ENCODE data around the gene SORCS2.

Gene SORCS2

DNA sequence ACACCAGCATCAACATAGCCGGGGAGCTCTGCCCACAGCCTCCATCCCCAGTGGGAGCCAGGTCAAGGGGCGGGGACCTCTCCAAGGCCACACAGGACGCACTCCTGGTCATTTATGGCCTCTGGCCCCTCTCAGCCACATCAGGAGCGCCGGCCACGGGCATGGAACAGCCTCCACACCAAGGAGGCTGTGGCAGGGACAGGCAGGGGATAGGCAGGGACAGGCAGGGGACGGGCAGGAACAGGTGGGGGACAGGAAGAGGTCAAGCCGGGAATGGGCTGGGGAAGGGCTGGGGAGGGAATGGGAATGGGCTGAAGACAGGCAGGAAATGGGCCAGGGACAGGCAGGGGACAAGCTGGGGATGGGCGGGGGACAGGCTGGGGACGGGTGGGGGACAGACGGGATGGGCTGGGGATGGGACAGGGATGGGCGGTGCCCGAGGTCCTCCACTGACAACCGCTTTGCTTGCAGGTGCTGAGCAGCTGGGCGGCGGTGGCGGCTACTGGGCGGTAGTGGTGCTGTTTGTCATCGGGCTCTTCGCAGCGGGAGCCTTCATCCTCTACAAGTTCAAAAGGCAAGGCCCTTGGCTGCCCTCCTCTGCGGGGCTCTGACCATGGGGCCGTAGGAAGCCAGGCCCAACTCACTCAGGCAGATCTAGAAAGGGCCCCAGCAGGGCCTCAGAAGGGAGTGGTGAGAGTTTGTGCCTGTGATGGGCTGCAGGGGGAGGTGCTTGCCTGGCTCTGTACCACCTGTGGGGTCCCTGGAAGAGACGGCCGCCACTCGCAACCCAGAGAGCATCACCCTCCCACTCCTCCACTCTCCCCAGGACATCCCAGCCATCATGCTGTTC, 541.7 kb downstream of the SORCS2 start:
- Histone ChIP-seq H3K4me1 (ENCODE audit: control extremely low read depth in 1 of 4, control insufficient read depth in 4 of 4, insufficient read depth in 4 of 4, low read length in 3 of 4) (no peaks in the 10 kb centered on the region), H3K27ac (ENCODE audit: insufficient read depth in 1 of 2, low read depth in 1 of 2, low read length in 2 of 2, poor library complexity in 1 of 2, severe bottlenecking in 2 of 2) (no peak overlapping the region), H3K36me3 (ENCODE audit: control insufficient read depth in 4 of 4, insufficient read depth in 4 of 4, low read length in 3 of 4) (no peaks in the 10 kb centered on the region), H3K9me3 (ENCODE audit: control extremely low read depth in 1 of 5, control insufficient read depth in 4 of 5, insufficient read depth in 2 of 5, low read depth in 1 of 5, low read length in 4 of 5) (peaks cover 0 to 4% (median 0%) of the 10 kb centered on the region in 5 experiments), H3K27me3 (replicated peaks in 2 of 5; ENCODE audit: control insufficient read depth in 4 of 5, insufficient read depth in 5 of 5, low read length in 4 of 5) (peaks cover 0 to 38% (median 4%) of the 10 kb centered on the region in 5 experiments), H3K4me3 (ENCODE audit: control insufficient read depth in 1 of 7, extremely low read depth in 1 of 7, insufficient read depth in 4 of 7, low read depth in 2 of 7, low read length in 6 of 7) (no peak overlapping the region)
- ChIA-PET CTCF (no interaction called here), POLR2A (no interaction called here)
- DNase-seq: no peak
- 64% methylated on average over 24 of the region's 26 CpGs for WGBS (ENCODE audit: insufficient coverage)

DNA sequence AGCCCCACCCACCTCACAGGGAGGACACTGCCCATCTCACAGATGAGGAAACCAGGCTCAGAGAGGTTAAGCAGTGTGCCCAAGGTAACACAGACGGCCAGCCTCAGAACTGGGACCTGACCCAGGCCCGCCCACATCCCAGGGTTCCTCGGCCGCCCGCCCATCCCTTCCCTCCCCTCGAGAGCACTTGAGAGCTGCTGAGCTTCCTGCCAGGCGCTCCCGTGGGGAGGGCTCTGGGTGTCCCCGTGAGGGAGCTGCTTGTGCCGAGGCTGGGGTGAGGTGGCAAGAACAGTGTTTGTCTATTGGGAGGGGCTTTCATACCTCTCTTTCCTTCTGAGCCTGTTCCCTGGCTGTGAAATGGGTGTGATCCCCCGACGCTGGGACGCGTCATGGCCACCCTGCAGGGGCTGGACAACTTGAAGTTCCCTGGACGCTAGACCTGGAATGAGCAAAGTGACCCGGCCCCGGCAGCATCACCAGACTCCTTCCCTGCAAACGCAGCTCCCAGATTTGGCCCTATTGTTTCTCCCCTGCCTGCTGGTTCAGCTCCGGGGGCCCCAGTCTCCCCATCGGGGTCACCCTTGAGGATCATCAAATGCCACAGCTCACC, 542.4 kb downstream of the SORCS2 start:
- peaks cover 0 to 38% (median 4%) of the 10 kb centered on the region in 5 experiments for H3K27me3 ChIP-seq (replicated peaks in 2 of 5; ENCODE audit: control insufficient read depth in 4 of 5, insufficient read depth in 5 of 5, low read length in 4 of 5)
- POLR2A ChIA-PET: no interaction called here
- CTCF ChIA-PET: no interaction called here

DNA sequence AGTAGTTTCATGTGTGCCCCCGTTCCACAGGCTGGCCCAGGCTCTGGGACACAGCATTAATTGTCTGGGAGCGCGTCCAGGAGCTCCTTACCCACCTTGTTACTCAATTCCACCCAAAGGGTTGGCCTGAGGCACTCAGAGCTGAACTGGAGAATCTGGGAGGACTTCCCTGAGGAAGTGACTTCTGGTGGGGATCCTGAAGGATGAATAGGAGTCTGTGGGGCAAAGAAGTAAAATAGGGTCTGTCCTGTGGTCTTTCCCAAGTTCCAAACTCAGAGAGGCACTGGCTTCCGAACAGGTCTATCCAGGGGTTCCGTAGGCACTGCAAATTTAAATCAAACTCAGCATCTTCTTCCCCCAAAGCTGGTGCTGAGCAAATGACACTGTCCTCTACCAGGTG, 543.1 kb downstream of the SORCS2 start:
- CTCF ChIA-PET: no interaction called here
- Histone ChIP-seq H3K36me3 (ENCODE audit: control insufficient read depth in 4 of 4, insufficient read depth in 4 of 4, low read length in 3 of 4) (no peaks in the 10 kb centered on the region), H3K27ac (ENCODE audit: insufficient read depth in 1 of 2, low read depth in 1 of 2, low read length in 2 of 2, poor library complexity in 1 of 2, severe bottlenecking in 2 of 2) (no peak overlapping the region), H3K9me3 (ENCODE audit: control extremely low read depth in 1 of 5, control insufficient read depth in 4 of 5, insufficient read depth in 2 of 5, low read depth in 1 of 5, low read length in 4 of 5) (peaks cover 0 to 4% (median 0%) of the 10 kb centered on the region in 5 experiments), H3K4me1 (ENCODE audit: control extremely low read depth in 1 of 4, control insufficient read depth in 4 of 4, insufficient read depth in 4 of 4, low read length in 3 of 4) (no peaks in the 10 kb centered on the region), H3K27me3 (replicated peaks in 2 of 5; ENCODE audit: control insufficient read depth in 4 of 5, insufficient read depth in 5 of 5, low read length in 4 of 5) (peaks cover 0 to 33% (median 4%) of the 10 kb centered on the region in 5 experiments), H3K4me3 (ENCODE audit: control insufficient read depth in 1 of 7, extremely low read depth in 1 of 7, insufficient read depth in 4 of 7, low read depth in 2 of 7, low read length in 6 of 7) (no peak overlapping the region)
- 94% methylated on average over 2 of the region's 5 CpGs for WGBS (ENCODE audit: insufficient coverage)
- POLR2A ChIA-PET: interaction anchor here (0.6 kb wide), 1 partner anchor 14 kb away, joined by 3 read pairs; no protein-coding TSS in a partner anchor
- no peak for DNase-seq

More for the DNA sequence above, 542.4 kb downstream of the SORCS2 start:
- no peak for DNase-seq
- H3K4me1 ChIP-seq (ENCODE audit: control extremely low read depth in 1 of 4, control insufficient read depth in 4 of 4, insufficient read depth in 4 of 4, low read length in 3 of 4): no peaks in the 10 kb centered on the region
- no peak overlapping the region for H3K4me3 ChIP-seq (ENCODE audit: control insufficient read depth in 1 of 7, extremely low read depth in 1 of 7, insufficient read depth in 4 of 7, low read depth in 2 of 7, low read length in 6 of 7)
- H3K9me3 ChIP-seq (ENCODE audit: control extremely low read depth in 1 of 5, control insufficient read depth in 4 of 5, insufficient read depth in 2 of 5, low read depth in 1 of 5, low read length in 4 of 5): peaks cover 0 to 4% (median 0%) of the 10 kb centered on the region in 5 experiments
- no peaks in the 10 kb centered on the region for H3K36me3 ChIP-seq (ENCODE audit: control insufficient read depth in 4 of 4, insufficient read depth in 4 of 4, low read length in 3 of 4)
- 81% methylated on average over 11 of the region's 20 CpGs for WGBS (ENCODE audit: insufficient coverage)
- H3K27ac ChIP-seq (ENCODE audit: insufficient read depth in 1 of 2, low read depth in 1 of 2, low read length in 2 of 2, poor library complexity in 1 of 2, severe bottlenecking in 2 of 2): no peak overlapping the region

DNA sequence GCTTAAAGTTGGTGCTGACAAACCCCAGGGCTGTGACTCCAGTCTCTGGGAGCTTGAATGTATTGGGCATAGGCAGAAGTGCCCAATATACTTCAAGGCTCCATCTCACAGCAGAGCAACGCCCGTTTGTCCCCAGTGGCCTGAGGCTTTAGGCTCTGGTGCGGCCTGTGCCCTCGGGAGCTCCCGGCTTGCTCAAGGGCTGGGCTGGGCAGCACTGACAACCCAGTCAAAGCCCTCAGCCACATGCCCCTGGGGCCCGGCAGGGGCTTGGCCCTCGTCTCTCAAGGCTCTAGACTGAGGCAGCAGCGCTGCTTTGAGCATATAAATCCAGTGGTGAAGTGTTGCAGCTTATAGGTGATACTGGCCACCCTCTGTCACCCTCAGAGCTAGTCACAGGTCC, 543.6 kb downstream of the SORCS2 start:
- no peaks in the 10 kb centered on the region for H3K4me1 ChIP-seq (ENCODE audit: control extremely low read depth in 1 of 4, control insufficient read depth in 4 of 4, insufficient read depth in 4 of 4, low read length in 3 of 4)
- peaks cover 0 to 34% (median 3%) of the 10 kb centered on the region in 5 experiments for H3K27me3 ChIP-seq (replicated peaks in 2 of 5; ENCODE audit: control insufficient read depth in 4 of 5, insufficient read depth in 5 of 5, low read length in 4 of 5)
- H3K27ac ChIP-seq (ENCODE audit: insufficient read depth in 1 of 2, low read depth in 1 of 2, low read length in 2 of 2, poor library complexity in 1 of 2, severe bottlenecking in 2 of 2): no peak overlapping the region
- WGBS (ENCODE audit: insufficient coverage): 87% methylated on average over 5 of the region's 8 CpGs
- ChIA-PET CTCF (no interaction called here), POLR2A (interaction anchor here (0.6 kb wide), 2 partner anchors 13 to 155 kb away, joined by 3 read pairs; no protein-coding TSS in a partner anchor)
- no peak for DNase-seq
- H3K9me3 ChIP-seq (ENCODE audit: control extremely low read depth in 1 of 5, control insufficient read depth in 4 of 5, insufficient read depth in 2 of 5, low read depth in 1 of 5, low read length in 4 of 5): peaks cover 0 to 4% (median 0%) of the 10 kb centered on the region in 5 experiments
- no peak overlapping the region for H3K4me3 ChIP-seq (ENCODE audit: control insufficient read depth in 1 of 7, extremely low read depth in 1 of 7, insufficient read depth in 4 of 7, low read depth in 2 of 7, low read length in 6 of 7)
- no peaks in the 10 kb centered on the region for H3K36me3 ChIP-seq (ENCODE audit: control insufficient read depth in 4 of 4, insufficient read depth in 4 of 4, low read length in 3 of 4)

DNA sequence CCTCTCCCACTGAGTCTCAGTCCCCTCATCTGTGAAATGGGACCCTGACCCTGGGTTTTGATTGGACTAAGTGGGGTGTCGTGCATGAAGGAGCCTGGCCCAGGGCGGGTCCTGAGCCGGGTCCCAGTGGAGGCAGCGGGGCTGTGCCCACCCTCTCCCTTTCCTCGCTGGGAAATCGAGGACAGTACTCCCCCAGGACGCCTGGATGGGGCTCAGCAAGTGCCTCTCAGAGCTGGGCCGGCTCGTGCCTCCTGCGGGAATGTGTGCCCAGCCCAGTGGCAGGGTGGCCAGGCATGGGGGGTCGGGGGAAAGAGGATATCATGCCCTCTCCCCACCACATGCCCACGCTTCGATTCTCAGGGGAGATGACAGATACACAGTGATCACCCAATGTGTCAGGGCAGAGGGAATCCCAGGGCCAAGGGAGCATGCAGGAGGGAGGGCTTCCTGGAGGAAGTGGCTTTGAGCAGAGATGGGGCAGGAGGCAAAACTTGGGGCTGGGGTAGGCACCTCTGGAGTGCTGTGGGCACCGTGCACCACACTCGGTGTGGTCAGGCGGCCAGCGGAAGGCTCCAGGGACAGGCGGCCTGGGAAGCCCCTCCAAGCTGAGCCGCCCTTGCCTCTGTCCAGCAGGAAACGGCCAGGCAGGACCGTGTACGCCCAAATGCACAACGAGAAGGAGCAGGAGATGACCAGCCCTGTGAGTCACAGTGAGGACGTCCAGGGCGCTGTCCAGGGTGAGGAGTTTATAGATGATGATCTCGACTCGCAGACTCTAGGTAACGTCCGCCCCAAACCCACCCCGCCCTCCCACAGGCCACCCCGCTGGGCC, 544.3 kb downstream of the SORCS2 start:
- no peak overlapping the region for H3K27ac ChIP-seq (ENCODE audit: insufficient read depth in 1 of 2, low read depth in 1 of 2, low read length in 2 of 2, poor library complexity in 1 of 2, severe bottlenecking in 2 of 2)
- no peaks in the 10 kb centered on the region for H3K4me1 ChIP-seq (ENCODE audit: control extremely low read depth in 1 of 4, control insufficient read depth in 4 of 4, insufficient read depth in 4 of 4, low read length in 3 of 4)
- H3K4me3 ChIP-seq (ENCODE audit: control insufficient read depth in 1 of 7, extremely low read depth in 1 of 7, insufficient read depth in 4 of 7, low read depth in 2 of 7, low read length in 6 of 7): no peak overlapping the region
- ChIA-PET POLR2A (interaction anchor here (0.6 kb wide), 1 partner anchor 155 kb away, joined by 3 read pairs; no protein-coding TSS in a partner anchor), CTCF (no interaction called here)
- no peaks in the 10 kb centered on the region for H3K36me3 ChIP-seq (ENCODE audit: control insufficient read depth in 4 of 4, insufficient read depth in 4 of 4, low read length in 3 of 4)
- peaks cover 0 to 4% (median 0%) of the 10 kb centered on the region in 5 experiments for H3K9me3 ChIP-seq (ENCODE audit: control extremely low read depth in 1 of 5, control insufficient read depth in 4 of 5, insufficient read depth in 2 of 5, low read depth in 1 of 5, low read length in 4 of 5)
- 83% methylated on average over 25 of the region's 31 CpGs for WGBS (ENCODE audit: insufficient coverage)
- peaks cover 0 to 36% (median 3%) of the 10 kb centered on the region in 5 experiments for H3K27me3 ChIP-seq (replicated peaks in 2 of 5; ENCODE audit: control insufficient read depth in 4 of 5, insufficient read depth in 5 of 5, low read length in 4 of 5)
- no peak for DNase-seq

DNA sequence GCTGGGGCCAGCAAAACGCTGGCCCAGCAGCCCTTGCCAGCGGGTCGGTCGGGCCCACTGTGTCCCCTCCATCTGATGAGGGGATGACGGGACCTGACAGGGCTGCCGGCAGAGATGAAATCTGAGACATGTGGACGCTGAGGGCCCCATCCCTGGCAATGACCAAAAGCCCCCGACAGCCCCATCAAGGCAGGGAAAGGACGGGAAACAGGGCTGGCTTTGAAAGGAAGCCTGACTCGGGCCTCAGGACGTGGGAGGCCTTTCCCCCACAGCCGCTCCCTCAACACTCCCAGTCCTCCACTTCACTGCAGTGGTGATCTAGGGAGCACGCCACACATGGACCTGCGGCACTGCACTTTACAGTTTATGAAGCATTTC, 544.9 kb downstream of the SORCS2 start:
- H3K36me3 ChIP-seq (ENCODE audit: control insufficient read depth in 4 of 4, insufficient read depth in 4 of 4, low read length in 3 of 4): no peaks in the 10 kb centered on the region
- no peak overlapping the region for H3K27ac ChIP-seq (ENCODE audit: insufficient read depth in 1 of 2, low read depth in 1 of 2, low read length in 2 of 2, poor library complexity in 1 of 2, severe bottlenecking in 2 of 2)
- ChIA-PET CTCF (no interaction called here), POLR2A (no interaction called here)
- no peak overlapping the region for H3K4me3 ChIP-seq (ENCODE audit: control insufficient read depth in 1 of 7, extremely low read depth in 1 of 7, insufficient read depth in 4 of 7, low read depth in 2 of 7, low read length in 6 of 7)
- peaks cover 0 to 37% (median 3%) of the 10 kb centered on the region in 5 experiments for H3K27me3 ChIP-seq (replicated peaks in 2 of 5; ENCODE audit: control insufficient read depth in 4 of 5, insufficient read depth in 5 of 5, low read length in 4 of 5)
- DNase-seq: no peak
- H3K9me3 ChIP-seq (ENCODE audit: control extremely low read depth in 1 of 5, control insufficient read depth in 4 of 5, insufficient read depth in 2 of 5, low read depth in 1 of 5, low read length in 4 of 5): peaks cover 0 to 4% (median 0%) of the 10 kb centered on the region in 5 experiments
- H3K4me1 ChIP-seq (ENCODE audit: control extremely low read depth in 1 of 4, control insufficient read depth in 4 of 4, insufficient read depth in 4 of 4, low read length in 3 of 4): no peaks in the 10 kb centered on the region
- WGBS (ENCODE audit: insufficient coverage): 82% methylated on average over 14 of the region's 14 CpGs

Measured in common myeloid progenitor, CD34-positive (primary cell).